CD4-positive, alpha-beta T cell (primary cell): ENCODE measurements around the gene CDK17. TPM values are rescaled to one million over a fixed set of nuclear protein-coding genes. Genes with fewer than 3 reads are reported as not detected.

Experiments used
- ATAC-seq: fragments of 200-7000 bp; cut with Tn5 transposase; one replicate; pipeline ENCODE4 v1.10.0; 2022; ENCODE audit warnings: mild to moderate bottlenecking; ENCODE audit not compliant: poor library complexity
- CTCF ChIA-PET: fragments of 350-600 bp; sonication (Branson Sonifier 250); formaldehyde crosslinking; loops from one replicate; lab custom pipeline; 2021; ENCODE audit warnings: antibody characterized with exemption, inconsistent platforms; lab: Charles Lee
- POLR2A ChIA-PET: fragments of 350-600 bp; sonication (Branson Sonifier 250); formaldehyde crosslinking; loops from one replicate; lab custom pipeline; 2021; ENCODE audit warnings: antibody characterized with exemption, inconsistent platforms; lab: Charles Lee
- DNase-seq, 14 experiments: peaks; one replicate each; pipeline ENCODE4 v3.0.0-alpha.2; 2013 to 2020; ENCODE audit warnings: mixed read lengths in 2 of 14
- H3K27ac ChIP-seq, 2 donors: one replicate each; pipeline versions ENCODE4 v1.5.1 to v1.7.0; 2013; ENCODE audit warnings: low read length in 2 of 2, low read depth in 1 of 2, mild to moderate bottlenecking in 1 of 2
- H3K27me3 ChIP-seq, 2 experiments: 1 replicate in 1 of 2; 2 replicates in 1 of 2; pipeline versions ENCODE4 v1.6.1 to v1.7.0; 2013; ENCODE audit warnings: low read length in 2 of 2, control low read depth in 1 of 2, mild to moderate bottlenecking in 1 of 2, moderate library complexity in 1 of 2; ENCODE audit not compliant: insufficient read depth in 2 of 2, control insufficient read depth in 1 of 2
- H3K36me3 ChIP-seq: one replicate; pipeline ENCODE4 v1.6.1; 2013; ENCODE audit warnings: low read length, control low read depth; ENCODE audit not compliant: insufficient read depth
- H3K4me1 ChIP-seq: one replicate; pipeline ENCODE4 v1.6.1; 2013; ENCODE audit warnings: low read length, control low read depth; ENCODE audit not compliant: insufficient read depth
- H3K4me3 ChIP-seq: one replicate; pipeline ENCODE4 v1.5.1; 2013; ENCODE audit warnings: mild to moderate bottlenecking, low read length, moderate library complexity
- H3K9me3 ChIP-seq, 2 experiments: 1 replicate in 1 of 2; 2 replicates in 1 of 2; pipeline versions ENCODE4 v1.6.1 to v1.7.0; 2013; ENCODE audit warnings: low read length in 2 of 2, mild to moderate bottlenecking in 2 of 2, control low read depth in 1 of 2, moderate library complexity in 1 of 2; ENCODE audit not compliant: control insufficient read depth in 1 of 2, insufficient read depth in 1 of 2
- H3K27ac Mint-ChIP-seq: one replicate; pipeline ENCODE4 v1.8.0; 2020; ENCODE audit warnings: mixed read lengths
- H3K27me3 Mint-ChIP-seq: one replicate; pipeline ENCODE4 v1.8.0; 2021; ENCODE audit warnings: mixed read lengths
- H3K36me3 Mint-ChIP-seq: one replicate; pipeline ENCODE4 v1.8.0; 2021; ENCODE audit warnings: low read depth, mixed read lengths
- H3K4me1 Mint-ChIP-seq: one replicate; pipeline ENCODE4 v1.8.0; 2021; ENCODE audit warnings: low read depth, mixed read lengths
- H3K4me3 Mint-ChIP-seq: one replicate; pipeline ENCODE4 v1.8.0; 2020; ENCODE audit warnings: mild to moderate bottlenecking, mixed read lengths
- H3K9me3 Mint-ChIP-seq: one replicate; pipeline ENCODE4 v1.8.0; 2020; ENCODE audit warnings: mixed read lengths
- intact Hi-C, 2 experiments: fragments of 100-400 bp; cut with DNase I in 1 of 2; cut with micrococcal nuclease in 1 of 2; formaldehyde crosslinking; loops; one replicate each; pipeline versions ENCODE4 v1.15.1 to v1.9.0; 2023 to 2025; cut with DNase I, micrococcal nuclease
- total RNA-seq, 174 experiments: library from RNA in 2 of 174; stranded (reverse) in 2 of 174; gene quantifications; one replicate each; pipeline ENCODE4 v1.2.3 and lab custom pipeline; 2021 to 2026
- TF ChIP-seq, protein P1 (sequence below): fragments of 200-600 bp; IDR thresholded peaks from one replicate; pipeline ENCODE4 v1.8.0; 2022; ENCODE audit warnings: antibody characterized with exemption, mild to moderate bottlenecking

CDK17 gene
- total RNA-seq, 2 experiments from 2014 or later, result 112 to 113 TPM

DNA sequence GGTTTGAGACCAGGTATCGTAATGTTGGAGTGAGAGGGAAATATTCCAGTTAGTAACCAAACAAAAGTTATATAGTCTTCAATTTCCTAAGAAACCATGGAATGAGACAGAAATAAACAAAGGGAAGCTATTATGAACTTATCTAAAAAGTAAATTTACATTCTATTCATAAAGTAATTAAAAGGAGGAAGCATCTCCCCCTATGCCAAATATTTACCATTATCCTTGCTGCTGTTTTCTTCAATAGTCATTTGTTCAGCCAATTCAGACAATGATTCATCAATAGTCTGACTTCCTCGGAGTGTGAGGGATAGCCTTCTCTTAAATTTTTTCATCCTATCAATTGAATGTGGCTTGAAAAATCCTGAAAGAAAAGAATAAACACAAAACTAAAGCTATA, 65.7 kb downstream of the CDK17 start:
- Histone ChIP-seq H3K27ac (no peak overlapping the region), H3K9me3 (peaks cover 0 to 10% of the 10 kb centered on the region in 2 experiments), H3K4me1 (peaks cover 3% of the 10 kb centered on the region), H3K36me3 (peaks cover 18% of the 10 kb centered on the region), H3K4me3 (no peak overlapping the region), H3K27me3 (no peaks in the 10 kb centered on the region)
- Mint-ChIP-seq H3K27ac (no peak overlapping the region), H3K27me3 (no peaks in the 10 kb centered on the region), H3K4me1 (peaks cover 75% of the 10 kb centered on the region), H3K36me3 (peaks cover 69% of the 10 kb centered on the region), H3K9me3 (peaks cover 7% of the 10 kb centered on the region), H3K4me3 (peak overlapping the region; percentile 45)
- DNase-seq (no peak), ATAC-seq (no peak)
- ChIA-PET CTCF (interaction anchor here (0.8 kb wide), 1 partner anchor 45 kb away, joined by 3 read pairs; no protein-coding TSS in a partner anchor), POLR2A (interaction anchor here (0.7 to 5.6 kb wide), 6 partner anchors 8 to 65 kb away, joined by 3 to 49 read pairs (median 10); partner anchors contain the start of gene CDK17)
- TF ChIP-seq, protein P1, sequence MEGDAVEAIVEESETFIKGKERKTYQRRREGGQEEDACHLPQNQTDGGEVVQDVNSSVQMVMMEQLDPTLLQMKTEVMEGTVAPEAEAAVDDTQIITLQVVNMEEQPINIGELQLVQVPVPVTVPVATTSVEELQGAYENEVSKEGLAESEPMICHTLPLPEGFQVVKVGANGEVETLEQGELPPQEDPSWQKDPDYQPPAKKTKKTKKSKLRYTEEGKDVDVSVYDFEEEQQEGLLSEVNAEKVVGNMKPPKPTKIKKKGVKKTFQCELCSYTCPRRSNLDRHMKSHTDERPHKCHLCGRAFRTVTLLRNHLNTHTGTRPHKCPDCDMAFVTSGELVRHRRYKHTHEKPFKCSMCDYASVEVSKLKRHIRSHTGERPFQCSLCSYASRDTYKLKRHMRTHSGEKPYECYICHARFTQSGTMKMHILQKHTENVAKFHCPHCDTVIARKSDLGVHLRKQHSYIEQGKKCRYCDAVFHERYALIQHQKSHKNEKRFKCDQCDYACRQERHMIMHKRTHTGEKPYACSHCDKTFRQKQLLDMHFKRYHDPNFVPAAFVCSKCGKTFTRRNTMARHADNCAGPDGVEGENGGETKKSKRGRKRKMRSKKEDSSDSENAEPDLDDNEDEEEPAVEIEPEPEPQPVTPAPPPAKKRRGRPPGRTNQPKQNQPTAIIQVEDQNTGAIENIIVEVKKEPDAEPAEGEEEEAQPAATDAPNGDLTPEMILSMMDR, result no peak
- intact Hi-C loops, result loop anchor here (5.0 kb wide), 2 partner anchors 37 to 63 kb away; no protein-coding TSS in a partner anchor

DNA sequence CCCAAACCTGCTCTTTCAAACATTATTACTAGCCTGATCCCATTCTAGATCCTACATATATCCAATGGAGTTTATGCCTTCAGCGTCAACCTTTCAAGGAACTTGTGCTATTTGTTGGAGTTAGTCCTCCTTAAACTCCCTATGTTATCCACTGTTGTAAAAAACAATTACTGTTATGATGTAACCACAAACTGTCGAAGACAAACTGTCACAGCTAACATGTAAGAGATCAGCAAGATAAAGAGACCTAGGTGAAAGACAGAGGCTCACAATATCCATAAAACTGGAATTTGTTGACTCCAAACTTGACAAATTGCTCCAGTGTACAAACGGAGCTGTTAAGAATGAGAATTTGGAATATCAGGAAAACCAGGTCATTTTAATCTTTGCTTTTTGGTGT, 70.7 kb downstream of the CDK17 start:
- intact Hi-C loops, result loop anchor here in 1 of 2 experiments (5.0 kb wide), 2 partner anchors 33 to 68 kb away; no protein-coding TSS in a partner anchor
- peak; percentile 34 for ATAC-seq
- TF ChIP-seq, protein P1, result no peak
- no peaks in the 10 kb centered on the region for H3K9me3 Mint-ChIP-seq
- Histone ChIP-seq H3K36me3 (peaks cover 21% of the 10 kb centered on the region), H3K9me3 (peaks cover 0 to under 1% of the 10 kb centered on the region in 2 experiments), H3K4me3 (no peak overlapping the region), H3K27ac (no peak overlapping the region), H3K27me3 (no peaks in the 10 kb centered on the region), H3K4me1 (peaks cover 8% of the 10 kb centered on the region)
- ChIA-PET POLR2A (interaction anchor here (1.3 kb wide), 1 partner anchor 71 kb away, joined by 4 read pairs; the partner anchor contains the start of gene CDK17), CTCF (interaction anchor here (1.1 kb wide), 1 partner anchor 210 kb away, joined by 3 read pairs; no protein-coding TSS in a partner anchor)
- H3K4me1 Mint-ChIP-seq, result peaks cover 77% of the 10 kb centered on the region
- H3K4me3 Mint-ChIP-seq, result no peak overlapping the region
- no peaks in the 10 kb centered on the region for H3K27me3 Mint-ChIP-seq
- no peak for DNase-seq
- peaks cover 59% of the 10 kb centered on the region for H3K36me3 Mint-ChIP-seq
- peak overlapping the region; percentile 24 for H3K27ac Mint-ChIP-seq

DNA sequence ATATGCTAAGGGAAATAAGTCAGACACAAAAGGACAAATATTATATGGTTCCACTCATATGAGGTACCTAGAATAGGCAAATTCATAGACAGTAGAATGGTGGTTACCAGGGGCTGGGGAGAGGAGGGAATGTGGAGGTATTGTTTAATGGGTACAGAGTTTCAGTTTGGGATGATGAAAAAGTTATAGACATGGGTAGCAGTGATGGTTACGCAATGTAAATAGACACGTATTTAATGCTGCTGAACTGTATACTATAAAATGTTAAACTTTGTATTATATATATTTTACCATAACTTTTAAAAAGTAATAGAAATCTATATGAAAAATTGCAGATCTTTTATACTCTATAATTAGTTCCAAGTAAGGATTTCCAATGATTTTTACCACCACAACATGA, 71.2 kb downstream of the CDK17 start:
- H3K4me1 Mint-ChIP-seq, result peaks cover 72% of the 10 kb centered on the region
- Histone ChIP-seq H3K4me1 (peaks cover 8% of the 10 kb centered on the region), H3K27ac (no peak overlapping the region), H3K9me3 (peaks cover 0 to 4% of the 10 kb centered on the region in 2 experiments), H3K27me3 (no peaks in the 10 kb centered on the region), H3K36me3 (peaks cover 21% of the 10 kb centered on the region), H3K4me3 (no peak overlapping the region)
- no peak for ATAC-seq
- peak overlapping the region; percentile 76 for H3K27ac Mint-ChIP-seq
- peaks cover 62% of the 10 kb centered on the region for H3K36me3 Mint-ChIP-seq
- no peaks in the 10 kb centered on the region for H3K27me3 Mint-ChIP-seq
- no peak for DNase-seq
- intact Hi-C loops, result loop anchor here in 1 of 2 experiments (5.0 kb wide), 2 partner anchors 33 to 68 kb away; no protein-coding TSS in a partner anchor
- ChIA-PET POLR2A (interaction anchor here (1.6 to 5.3 kb wide), 2 partner anchors 23 to 70 kb away, joined by 4 to 37 read pairs; partner anchors contain the start of gene CDK17), CTCF (interaction anchor here (1.4 kb wide), 1 partner anchor 9 kb away, joined by 5 read pairs; no protein-coding TSS in a partner anchor)
- H3K9me3 Mint-ChIP-seq, result no peaks in the 10 kb centered on the region
- H3K4me3 Mint-ChIP-seq, result no peak overlapping the region
- TF ChIP-seq, protein P1, result no peak
